CD4-positive, CD25-positive, alpha-beta regulatory T cell (primary cell): ENCODE data around the gene WWC1. TPM values are rescaled to one million over a fixed set of nuclear protein-coding genes. Genes with fewer than 3 reads are reported as not detected.
A peak's percentile ranks its signal among the peaks of the same experiment; 100 is the strongest.

Experiments
- ATAC-seq, 2 donors: fragments of 150-1000 bp; cut with Tn5 transposase; one replicate each; pipeline ENCODE4 v1.10.0; 2021; ENCODE audit warnings: low read depth in 2 of 2, moderate number of reproducible peaks in 2 of 2, moderate library complexity in 1 of 2
- DNase-seq, 3 donors: peaks; one replicate each; pipeline versions ENCODE4 v3.0.0 to v3.0.0-alpha.2; 2012 to 2022; ENCODE audit warnings: mixed read lengths in 1 of 3
- H3K27ac ChIP-seq: one replicate; pipeline ENCODE4 v1.7.0; 2013; ENCODE audit warnings: mild to moderate bottlenecking, low read length; ENCODE audit not compliant: insufficient read depth, poor library complexity, severe bottlenecking
- H3K27me3 ChIP-seq: one replicate; pipeline ENCODE4 v1.7.0; 2013; ENCODE audit warnings: low read length; ENCODE audit not compliant: control insufficient read depth, insufficient read depth
- H3K36me3 ChIP-seq: one replicate; pipeline ENCODE4 v1.7.0; 2013; ENCODE audit warnings: mild to moderate bottlenecking, low read length, moderate library complexity; ENCODE audit not compliant: control insufficient read depth, insufficient read depth
- H3K4me1 ChIP-seq: 2 replicates; pipeline ENCODE4 v1.7.0; 2013; ENCODE audit warnings: mild to moderate bottlenecking, low read length; ENCODE audit not compliant: insufficient read depth, control insufficient read depth, poor library complexity, severe bottlenecking
- H3K4me3 ChIP-seq: one replicate; pipeline ENCODE4 v1.7.0; 2013; ENCODE audit warnings: low read depth, mild to moderate bottlenecking, low read length, moderate library complexity
- H3K9me3 ChIP-seq, 2 experiments: 1 replicate in 1 of 2; 2 replicates in 1 of 2; pipeline ENCODE4 v1.7.0; 2013; ENCODE audit warnings: low read length in 2 of 2, mild to moderate bottlenecking in 1 of 2, moderate library complexity in 1 of 2; ENCODE audit not compliant: control insufficient read depth in 2 of 2
- H3K27ac Mint-ChIP-seq, 3 donors: one replicate each; pipeline ENCODE4 v1.8.0; 2020 to 2022; ENCODE audit warnings: mild to moderate bottlenecking in 3 of 3, mixed read lengths in 3 of 3, moderate library complexity in 2 of 3
- H3K27me3 Mint-ChIP-seq: one replicate; pipeline ENCODE4 v1.8.0; 2022; ENCODE audit warnings: mild to moderate bottlenecking, mixed read lengths
- H3K36me3 Mint-ChIP-seq: one replicate; pipeline ENCODE4 v1.8.0; 2020; ENCODE audit warnings: mixed read lengths
- H3K4me1 Mint-ChIP-seq, 4 donors: one replicate each; pipeline ENCODE4 v1.8.0; 2020 to 2022; ENCODE audit warnings: mixed read lengths in 4 of 4, mild to moderate bottlenecking in 1 of 4
- H3K4me3 Mint-ChIP-seq, 4 donors: one replicate each; pipeline ENCODE4 v1.8.0; 2020 to 2022; ENCODE audit warnings: mild to moderate bottlenecking in 4 of 4, mixed read lengths in 4 of 4, moderate library complexity in 3 of 4
- H3K9me3 Mint-ChIP-seq, 7 donors: one replicate each; pipeline ENCODE4 v1.8.0; 2020 to 2022; ENCODE audit warnings: mixed read lengths in 7 of 7, mild to moderate bottlenecking in 3 of 7, moderate library complexity in 2 of 7
- polyA plus RNA-seq, 4 donors: library from polyadenylated mRNA; unstranded; fragments of 300-500 nt; fragmentation: Illumina TruSeq; gene quantifications; one replicate each; pipeline ENCODE4 v1.2.3, GENCODE V29; 2021
- total RNA-seq: library from RNA; stranded (reverse); gene quantifications from one replicate; pipeline ENCODE4 v1.2.3, GENCODE V29; 2022

The WWC1 gene
- total and polyA plus RNA-seq, 5 donors from 2014 or later, result 0.07 to 1.5 (median 0.95) TPM; not detected in 1

- H3K9me3 Mint-ChIP-seq, result no peaks in the 10 kb centered on the region
Observed at GRCh38 chr5:168413062-168413461, 121.6 kb downstream of the WWC1 start.

GRCh38 chr5:168413596-168413995 is 122.2 kb downstream of the WWC1 start:
- H3K4me3 Mint-ChIP-seq, result no peak overlapping the region
- ATAC-seq (no peak), DNase-seq (no peak)
- H3K36me3 Mint-ChIP-seq, result no peaks in the 10 kb centered on the region
- H3K4me1 ChIP-seq, result peaks cover 19% of the 10 kb centered on the region
- H3K27ac ChIP-seq, result no peak overlapping the region
- H3K4me3 ChIP-seq, result no peak overlapping the region
- peak overlapping the region in 1 of 3 donors; percentile 26 for H3K27ac Mint-ChIP-seq
- H3K9me3 ChIP-seq, result no peaks in the 10 kb centered on the region
- H3K9me3 Mint-ChIP-seq, result no peaks in the 10 kb centered on the region
- no peaks in the 10 kb centered on the region for H3K27me3 ChIP-seq
- H3K4me1 Mint-ChIP-seq, result peaks cover 9 to 25% (median 19%) of the 10 kb centered on the region in 4 donors
- no peaks in the 10 kb centered on the region for H3K36me3 ChIP-seq
- H3K27me3 Mint-ChIP-seq, result no peaks in the 10 kb centered on the region

More at GRCh38 chr5:168413062-168413461, 121.6 kb downstream of the WWC1 start:
- Histone ChIP-seq H3K4me1 (peaks cover 19% of the 10 kb centered on the region), H3K27me3 (no peaks in the 10 kb centered on the region), H3K9me3 (no peaks in the 10 kb centered on the region), H3K4me3 (no peak overlapping the region), H3K27ac (no peak overlapping the region), H3K36me3 (no peaks in the 10 kb centered on the region)
- ATAC-seq (no peak), DNase-seq (no peak)
- Mint-ChIP-seq H3K27me3 (no peaks in the 10 kb centered on the region), H3K36me3 (no peaks in the 10 kb centered on the region), H3K4me3 (no peak overlapping the region), H3K27ac (peak overlapping the region in 1 of 3 donors; percentile 59), H3K4me1 (peaks cover 9 to 25% (median 19%) of the 10 kb centered on the region in 4 donors)

DNA sequence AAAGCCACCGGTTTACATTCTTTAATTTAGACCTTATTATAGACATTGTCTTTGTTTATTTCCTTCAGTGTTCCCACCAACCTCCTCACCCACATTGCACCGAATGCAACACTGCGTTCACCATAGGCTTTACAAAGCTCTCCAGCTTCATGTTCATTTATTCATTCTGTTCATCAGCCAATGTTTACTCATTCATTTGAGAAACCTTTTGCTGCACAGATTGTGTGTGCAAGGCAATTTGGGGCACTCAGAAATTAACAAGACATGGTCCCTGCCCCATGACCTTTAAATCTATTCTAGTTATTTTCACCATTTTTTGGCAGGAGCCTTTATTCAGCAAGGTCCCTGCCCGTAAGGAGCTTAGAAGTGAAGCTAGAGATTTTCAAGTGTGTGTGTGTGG is 124.0 kb downstream of the WWC1 start:
- Histone ChIP-seq H3K9me3 (no peaks in the 10 kb centered on the region), H3K27ac (no peak overlapping the region), H3K4me1 (peaks cover 2% of the 10 kb centered on the region), H3K27me3 (no peaks in the 10 kb centered on the region), H3K4me3 (no peak overlapping the region), H3K36me3 (no peaks in the 10 kb centered on the region)
- peaks cover 0 to 7% (median 4%) of the 10 kb centered on the region in 4 donors for H3K4me1 Mint-ChIP-seq
- no peaks in the 10 kb centered on the region for H3K9me3 Mint-ChIP-seq
- H3K36me3 Mint-ChIP-seq, result no peaks in the 10 kb centered on the region
- ATAC-seq, result no peak
- DNase-seq, result no peak
- no peak overlapping the region for H3K27ac Mint-ChIP-seq
- no peaks in the 10 kb centered on the region for H3K27me3 Mint-ChIP-seq
- no peak overlapping the region for H3K4me3 Mint-ChIP-seq

- no peaks in the 10 kb centered on the region for H3K4me1 ChIP-seq
- no peaks in the 10 kb centered on the region for H3K9me3 Mint-ChIP-seq
- H3K36me3 ChIP-seq, result no peaks in the 10 kb centered on the region
- no peaks in the 10 kb centered on the region for H3K9me3 ChIP-seq
- no peaks in the 10 kb centered on the region for H3K36me3 Mint-ChIP-seq
- no peak overlapping the region for H3K4me3 ChIP-seq
- no peak overlapping the region for H3K4me3 Mint-ChIP-seq
- no peak overlapping the region for H3K27ac Mint-ChIP-seq
- DNase-seq (no peak), ATAC-seq (no peak)
- H3K27ac ChIP-seq, result no peak overlapping the region
- no peaks in the 10 kb centered on the region for H3K27me3 ChIP-seq
- peaks cover 0 to 3% (median 1%) of the 10 kb centered on the region in 4 donors for H3K4me1 Mint-ChIP-seq
- no peaks in the 10 kb centered on the region for H3K27me3 Mint-ChIP-seq
Observed at GRCh38 chr5:168415971-168416370, 124.5 kb downstream of the WWC1 start.

- no peaks in the 10 kb centered on the region for H3K4me1 Mint-ChIP-seq
- Histone ChIP-seq H3K4me1 (no peaks in the 10 kb centered on the region), H3K27ac (no peak overlapping the region), H3K4me3 (no peak overlapping the region), H3K36me3 (no peaks in the 10 kb centered on the region), H3K9me3 (no peaks in the 10 kb centered on the region), H3K27me3 (no peaks in the 10 kb centered on the region)
- ATAC-seq, result no peak
- H3K4me3 Mint-ChIP-seq, result no peak overlapping the region
- H3K36me3 Mint-ChIP-seq, result no peaks in the 10 kb centered on the region
- DNase-seq, result no peak
- H3K27me3 Mint-ChIP-seq, result no peaks in the 10 kb centered on the region
- no peaks in the 10 kb centered on the region for H3K9me3 Mint-ChIP-seq
- H3K27ac Mint-ChIP-seq, result peak overlapping the region in 1 of 3 donors; percentile 87
Observed at GRCh38 chr5:168417731-168418429, 126.4 kb downstream of the WWC1 start.

DNA sequence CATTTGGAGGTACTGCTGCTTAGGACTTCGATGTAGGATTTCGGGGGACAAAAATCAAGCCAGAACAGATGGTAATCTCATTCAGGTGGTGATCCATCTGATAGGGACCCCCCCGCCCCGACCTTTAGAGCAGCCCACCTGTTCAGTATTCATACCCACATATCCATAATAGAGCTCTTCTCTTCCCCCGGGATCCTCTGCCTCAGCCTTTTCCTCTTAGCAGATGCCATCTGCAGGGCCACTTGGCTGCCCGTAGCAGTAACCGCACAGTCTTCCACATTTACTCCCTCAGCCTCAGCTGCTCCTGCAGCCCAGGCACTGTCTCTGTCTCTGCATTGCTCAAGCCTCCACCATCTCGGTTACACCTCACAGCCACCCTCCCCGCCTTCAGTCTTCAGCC is 129.0 kb downstream of the WWC1 start:
- H3K4me1 Mint-ChIP-seq, result no peaks in the 10 kb centered on the region
- Histone ChIP-seq H3K9me3 (no peaks in the 10 kb centered on the region), H3K27me3 (no peaks in the 10 kb centered on the region), H3K4me3 (no peak overlapping the region), H3K27ac (no peak overlapping the region), H3K36me3 (no peaks in the 10 kb centered on the region), H3K4me1 (no peaks in the 10 kb centered on the region)
- no peak for ATAC-seq
- no peak overlapping the region for H3K4me3 Mint-ChIP-seq
- no peak for DNase-seq
- H3K27me3 Mint-ChIP-seq, result no peaks in the 10 kb centered on the region
- H3K9me3 Mint-ChIP-seq, result no peaks in the 10 kb centered on the region
- H3K27ac Mint-ChIP-seq, result peak overlapping the region in 1 of 3 donors; percentile 33
- no peaks in the 10 kb centered on the region for H3K36me3 Mint-ChIP-seq

GRCh38 chr5:168422431-168422830 is 131.0 kb downstream of the WWC1 start:
- no peaks in the 10 kb centered on the region for H3K9me3 ChIP-seq
- no peak overlapping the region for H3K4me3 ChIP-seq
- H3K36me3 ChIP-seq, result no peaks in the 10 kb centered on the region
- Mint-ChIP-seq H3K9me3 (no peaks in the 10 kb centered on the region), H3K36me3 (no peaks in the 10 kb centered on the region), H3K4me1 (no peaks in the 10 kb centered on the region), H3K4me3 (no peak overlapping the region), H3K27ac (no peak overlapping the region), H3K27me3 (no peaks in the 10 kb centered on the region)
- ATAC-seq (no peak), DNase-seq (no peak)
- H3K27me3 ChIP-seq, result no peaks in the 10 kb centered on the region
- no peak overlapping the region for H3K27ac ChIP-seq
- no peaks in the 10 kb centered on the region for H3K4me1 ChIP-seq

GRCh38 chr5:168423478-168423877 is 132.0 kb downstream of the WWC1 start:
- H3K4me1 ChIP-seq, result no peaks in the 10 kb centered on the region
- Mint-ChIP-seq H3K36me3 (no peaks in the 10 kb centered on the region), H3K4me1 (no peaks in the 10 kb centered on the region), H3K27me3 (no peaks in the 10 kb centered on the region), H3K4me3 (no peak overlapping the region), H3K9me3 (no peaks in the 10 kb centered on the region), H3K27ac (no peak overlapping the region)
- no peaks in the 10 kb centered on the region for H3K36me3 ChIP-seq
- no peaks in the 10 kb centered on the region for H3K27me3 ChIP-seq
- no peaks in the 10 kb centered on the region for H3K9me3 ChIP-seq
- H3K4me3 ChIP-seq, result no peak overlapping the region
- DNase-seq (no peak), ATAC-seq (no peak)
- no peak overlapping the region for H3K27ac ChIP-seq
